ENCODE measurements around the gene ETV6. TPM values are rescaled to one million over a fixed set of nuclear protein-coding genes. Genes with fewer than 3 reads are reported as not detected.

Gene ETV6
- total and polyA plus RNA-seq, 9 of the 15 experiments (the other 6 are each of a cell fraction or from before 2014, with no cell fraction given) = 0.81 to 12.7 (median 4.1) TPM

DNA sequence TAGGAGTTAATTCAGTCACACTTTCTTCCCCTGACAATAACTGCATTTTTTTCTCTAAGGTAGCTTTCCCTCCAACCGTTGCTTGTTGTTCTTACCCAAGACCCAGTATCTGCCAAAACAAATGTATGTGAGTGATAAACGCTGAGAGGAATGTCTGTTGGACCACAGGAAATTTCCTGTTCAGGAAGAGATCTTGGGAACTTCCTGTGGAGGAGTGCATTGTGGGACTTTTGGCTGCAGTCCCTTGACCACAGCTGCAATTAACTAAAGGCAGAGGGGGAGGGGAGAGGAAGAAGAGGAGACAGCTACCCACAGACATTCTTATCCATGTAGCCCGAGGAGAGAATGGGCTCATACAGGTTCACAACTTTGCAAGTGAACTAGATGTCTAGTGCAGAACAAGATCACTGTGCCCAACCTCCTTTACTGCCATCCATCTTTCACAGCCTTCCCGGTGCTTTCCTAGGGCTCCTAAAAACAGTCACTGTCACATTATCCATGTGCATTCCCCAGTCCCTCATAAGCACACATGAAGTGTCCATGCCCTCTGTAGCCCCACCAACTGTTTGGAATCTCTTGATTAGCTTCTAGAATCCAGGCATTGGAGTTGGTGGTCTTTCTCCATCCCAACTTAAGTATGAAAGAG, 149.5 kb downstream of the ETV6 start (continued):
- TF ChIP-seq ZBTB26 (CRISPR knock-in tag; IDR thresholded peaks at IDR 0.05) (no peak), TAF1 (IDR thresholded peaks at IDR 0.05; ENCODE audit: control insufficient read depth, extremely low read depth, insufficient read depth, low read length, severe bottlenecking) (no peak), ZNF609 (CRISPR knock-in tag; IDR thresholded peaks at IDR 0.05; ENCODE audit: borderline replicate concordance) (no peak), KDM1A (IDR thresholded peaks at IDR 0.05) (no peak), NEUROD1 (IDR thresholded peaks at IDR 0.05; ENCODE audit: borderline replicate concordance, low read depth, low read length, partially characterized antibody) (peak; percentile 73), U2AF1 (optimal IDR thresholded peaks at IDR 0.05; ENCODE audit: low read depth, low read length) (no peak), KAT2B (IDR thresholded peaks at IDR 0.05; ENCODE audit: low read depth, low read length) (no peak), ARID3B (CRISPR knock-in tag; IDR thresholded peaks at IDR 0.05; ENCODE audit: borderline replicate concordance) (no peak), HNRNPUL1 (IDR thresholded peaks at IDR 0.05; ENCODE audit: low read length) (no peak), ZNF133 (CRISPR knock-in tag; IDR thresholded peaks at IDR 0.05) (no peak), GATA2 (CRISPR knock-in tag; IDR thresholded peaks at IDR 0.05) (peak; percentile 27; the same call in 1 of the 2 replicates), BHLHE40 (IDR thresholded peaks at IDR 0.05; ENCODE audit: low read length) (no peak), ZFP1 (CRISPR knock-in tag; IDR thresholded peaks at IDR 0.05) (no peak), ZNF75A (CRISPR knock-in tag; IDR thresholded peaks at IDR 0.05) (no peak)
- TF ChIP-seq, protein P1, sequence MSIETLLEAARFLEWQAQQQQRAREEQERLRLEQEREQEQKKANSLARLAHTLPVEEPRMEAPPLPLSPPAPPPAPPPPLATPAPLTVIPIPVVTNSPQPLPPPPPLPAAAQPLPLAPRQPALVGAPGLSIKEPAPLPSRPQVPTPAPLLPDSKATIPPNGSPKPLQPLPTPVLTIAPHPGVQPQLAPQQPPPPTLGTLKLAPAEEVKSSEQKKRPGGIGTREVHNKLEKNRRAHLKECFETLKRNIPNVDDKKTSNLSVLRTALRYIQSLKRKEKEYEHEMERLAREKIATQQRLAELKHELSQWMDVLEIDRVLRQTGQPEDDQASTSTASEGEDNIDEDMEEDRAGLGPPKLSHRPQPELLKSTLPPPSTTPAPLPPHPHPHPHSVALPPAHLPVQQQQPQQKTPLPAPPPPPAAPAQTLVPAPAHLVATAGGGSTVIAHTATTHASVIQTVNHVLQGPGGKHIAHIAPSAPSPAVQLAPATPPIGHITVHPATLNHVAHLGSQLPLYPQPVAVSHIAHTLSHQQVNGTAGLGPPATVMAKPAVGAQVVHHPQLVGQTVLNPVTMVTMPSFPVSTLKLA (conservative IDR thresholded peaks at IDR 0.05) = 0 out of 4 replicates have a peak, but pooled peaks of 1 of the 2 experiments have one; percentile 28
- TF ChIP-seq, protein P2, sequence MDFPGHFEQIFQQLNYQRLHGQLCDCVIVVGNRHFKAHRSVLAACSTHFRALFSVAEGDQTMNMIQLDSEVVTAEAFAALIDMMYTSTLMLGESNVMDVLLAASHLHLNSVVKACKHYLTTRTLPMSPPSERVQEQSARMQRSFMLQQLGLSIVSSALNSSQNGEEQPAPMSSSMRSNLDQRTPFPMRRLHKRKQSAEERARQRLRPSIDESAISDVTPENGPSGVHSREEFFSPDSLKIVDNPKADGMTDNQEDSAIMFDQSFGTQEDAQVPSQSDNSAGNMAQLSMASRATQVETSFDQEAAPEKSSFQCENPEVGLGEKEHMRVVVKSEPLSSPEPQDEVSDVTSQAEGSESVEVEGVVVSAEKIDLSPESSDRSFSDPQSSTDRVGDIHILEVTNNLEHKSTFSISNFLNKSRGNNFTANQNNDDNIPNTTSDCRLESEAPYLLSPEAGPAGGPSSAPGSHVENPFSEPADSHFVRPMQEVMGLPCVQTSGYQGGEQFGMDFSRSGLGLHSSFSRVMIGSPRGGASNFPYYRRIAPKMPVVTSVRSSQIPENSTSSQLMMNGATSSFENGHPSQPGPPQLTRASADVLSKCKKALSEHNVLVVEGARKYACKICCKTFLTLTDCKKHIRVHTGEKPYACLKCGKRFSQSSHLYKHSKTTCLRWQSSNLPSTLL (IDR thresholded peaks at IDR 0.05) = no peak
